HG03064 (cell line): ENCODE measurements around the gene ZPLD1.

Experiments
- ATAC-seq: cut with Tn5 transposase; IDR thresholded peaks from one replicate; pipeline ENCODE4 v1.9.1; 2021; ENCODE audit warnings: low read depth; ENCODE audit not compliant: unreplicated experiment

ZPLD1 gene

GRCh38 chr3:102434715-102435114 lies at the start of gene ZPLD1:
TSS of gene ZPLD1 (plus strand) at chr3:102435015. CDS start at chr3:102438488, 3,473 bp downstream.
- ATAC-seq = no peak

- ATAC-seq = no peak
Measured at GRCh38 chr3:102390171-102390864, 44.5 kb upstream of the ZPLD1 start.

- ATAC-seq = no peak
Measured at GRCh38 chr3:102390916-102391315, 43.9 kb upstream of the ZPLD1 start.

GRCh38 chr3:102391491-102391890 lies 43.3 kb upstream of the ZPLD1 start:
- ATAC-seq = no peak

- ATAC-seq = no peak
Measured at GRCh38 chr3:102394517-102394916, 40.3 kb upstream of the ZPLD1 start.

GRCh38 chr3:102398176-102398575 lies 36.6 kb upstream of the ZPLD1 start:
- no peak for ATAC-seq

GRCh38 chr3:102398666-102399065 lies 36.1 kb upstream of the ZPLD1 start:
- ATAC-seq = no peak

GRCh38 chr3:102400142-102400541 lies 34.7 kb upstream of the ZPLD1 start:
- no peak for ATAC-seq

- ATAC-seq = no peak
Measured at GRCh38 chr3:102400766-102401165, 34.0 kb upstream of the ZPLD1 start.

GRCh38 chr3:102410616-102411015 lies 24.2 kb upstream of the ZPLD1 start:
- no peak for ATAC-seq

GRCh38 chr3:102415553-102415952 lies 19.3 kb upstream of the ZPLD1 start:
- ATAC-seq = no peak

- no peak for ATAC-seq
Measured at GRCh38 chr3:102419786-102420185, 15.0 kb upstream of the ZPLD1 start.

GRCh38 chr3:102441832-102442231 lies 7.0 kb downstream of the ZPLD1 start:
- no peak for ATAC-seq

GRCh38 chr3:102443021-102443420 lies 8.2 kb downstream of the ZPLD1 start:
- no peak for ATAC-seq

- no peak for ATAC-seq
Measured at GRCh38 chr3:102444101-102444500, 9.3 kb downstream of the ZPLD1 start.

GRCh38 chr3:102447272-102447671 lies 12.5 kb downstream of the ZPLD1 start:
- no peak for ATAC-seq

- ATAC-seq = no peak
Measured at GRCh38 chr3:102449341-102449740, 14.5 kb downstream of the ZPLD1 start.

GRCh38 chr3:102449930-102450329 lies 15.1 kb downstream of the ZPLD1 start:
- no peak for ATAC-seq

- ATAC-seq = no peak
Measured at GRCh38 chr3:102450976-102451375, 16.2 kb downstream of the ZPLD1 start.

- no peak for ATAC-seq
Measured at GRCh38 chr3:102451543-102451942, 16.7 kb downstream of the ZPLD1 start.

GRCh38 chr3:102454181-102454580 lies 19.4 kb downstream of the ZPLD1 start:
- ATAC-seq = no peak

- no peak for ATAC-seq
Measured at GRCh38 chr3:102457644-102458043, 22.8 kb downstream of the ZPLD1 start.

GRCh38 chr3:102460579-102460978 lies 25.8 kb downstream of the ZPLD1 start:
- no peak for ATAC-seq
